HL-60 (cell line): ENCODE results near the gene PRSS33.
A peak's percentile ranks its signal among the peaks of the same experiment; 100 is the strongest.

Experiments used
- DNase-seq, 2 experiments: peaks; one replicate each; pipeline ENCODE4 v3.0.0-alpha.2; 2010 to 2020; ENCODE audit warnings: low read depth in 1 of 2, low spot score in 1 of 2
- H3K27ac ChIP-seq: fragments of 250-450 bp; sonication (Bioruptor Pico); replicated peaks from 2 replicates; pipeline ENCODE4 v1.5.1; 2020; ENCODE audit warnings: mild to moderate bottlenecking, moderate library complexity
- H3K27me3 ChIP-seq: fragments of 250-450 bp; sonication (Bioruptor Pico); 2 replicates; pipeline ENCODE4 v1.5.1; 2021; ENCODE audit warnings: mild to moderate bottlenecking, moderate library complexity; ENCODE audit not compliant: insufficient read depth, poor library complexity, severe bottlenecking
- H3K4me3 ChIP-seq: replicated peaks from 2 replicates; pipeline ENCODE4 v1.5.1; 2011; ENCODE audit warnings: mild to moderate bottlenecking, control low read depth, low read length; ENCODE audit not compliant: insufficient read depth
- CTCF ChIP-seq: IDR thresholded peaks from one replicate; pipeline ENCODE4 v1.5.1; 2011; ENCODE audit warnings: low read length, control low read depth, inconsistent platforms; ENCODE audit not compliant: insufficient read depth
- GABPA ChIP-seq: IDR thresholded peaks from 2 replicates; pipeline ENCODE4 v1.6.1; 2012; ENCODE audit warnings: low read depth
- POLR2AphosphoS5 ChIP-seq: IDR thresholded peaks from 2 replicates; pipeline ENCODE4 v1.6.1; 2012; ENCODE audit warnings: low read depth
- REST ChIP-seq: IDR thresholded peaks from 2 replicates; pipeline ENCODE4 v1.6.1; 2012; ENCODE audit warnings: low read depth; ENCODE audit not compliant: insufficient replicate concordance
- SPI1 ChIP-seq: IDR thresholded peaks from 2 replicates; pipeline ENCODE4 v1.6.1; 2012; ENCODE audit warnings: low read depth, mild to moderate bottlenecking, borderline replicate concordance
- long read RNA-seq: library from polyadenylated mRNA; unstranded; transcript quantifications from one replicate; pipeline ENCODE4 v2.0.0, GENCODE V29; 2020

Gene PRSS33
- long read RNA-seq: 0 reads

GRCh38 chr16:2787406-2787805, at the start of gene PRSS33:
Gene PRSS33 (minus strand): TSS chr16:2787560. CDS start chr16:2786547, 1,013 bp downstream.
- Histone ChIP-seq H3K27ac (no peak within 1 kb of the TSS), H3K27me3 (peaks cover 24% of the 10 kb centered on the region), H3K4me3 (no peak within 1 kb of the TSS)
- TF ChIP-seq CTCF (no peak), REST (no peak), SPI1 (no peak), POLR2AphosphoS5 (no peak), GABPA (no peak)
- DNase-seq: no peak

- DNase-seq: no peak
- H3K27me3 ChIP-seq: no peaks in the 10 kb centered on the region
- TF ChIP-seq POLR2AphosphoS5: no peak
- TF ChIP-seq GABPA: no peak
- TF ChIP-seq SPI1: no peak
- no peak for TF ChIP-seq REST
- TF ChIP-seq CTCF: no peak
- H3K4me3 ChIP-seq: no peak overlapping the region
- H3K27ac ChIP-seq: no peak overlapping the region
Observed at GRCh38 chr16:2836646-2837508, 49.5 kb upstream of the PRSS33 start.

- TF ChIP-seq SPI1 (peak; percentile 79), GABPA (no peak)
- Histone ChIP-seq H3K27ac (no peak overlapping the region), H3K4me3 (no peak overlapping the region), H3K27me3 (no peaks in the 10 kb centered on the region)
- peak in 1 of 2 experiments; percentile 50 for DNase-seq
Observed at GRCh38 chr16:2835638-2836493, 48.5 kb upstream of the PRSS33 start.

GRCh38 chr16:2834968-2835367, 47.6 kb upstream of the PRSS33 start:
- H3K27ac ChIP-seq: no peak overlapping the region
- no peak for TF ChIP-seq GABPA
- no peak for TF ChIP-seq CTCF
- no peak for TF ChIP-seq REST
- no peak for TF ChIP-seq SPI1
- DNase-seq: no peak
- H3K4me3 ChIP-seq: no peak overlapping the region
- no peaks in the 10 kb centered on the region for H3K27me3 ChIP-seq
